ENCODE measurements around the gene NT5M.

DNA sequence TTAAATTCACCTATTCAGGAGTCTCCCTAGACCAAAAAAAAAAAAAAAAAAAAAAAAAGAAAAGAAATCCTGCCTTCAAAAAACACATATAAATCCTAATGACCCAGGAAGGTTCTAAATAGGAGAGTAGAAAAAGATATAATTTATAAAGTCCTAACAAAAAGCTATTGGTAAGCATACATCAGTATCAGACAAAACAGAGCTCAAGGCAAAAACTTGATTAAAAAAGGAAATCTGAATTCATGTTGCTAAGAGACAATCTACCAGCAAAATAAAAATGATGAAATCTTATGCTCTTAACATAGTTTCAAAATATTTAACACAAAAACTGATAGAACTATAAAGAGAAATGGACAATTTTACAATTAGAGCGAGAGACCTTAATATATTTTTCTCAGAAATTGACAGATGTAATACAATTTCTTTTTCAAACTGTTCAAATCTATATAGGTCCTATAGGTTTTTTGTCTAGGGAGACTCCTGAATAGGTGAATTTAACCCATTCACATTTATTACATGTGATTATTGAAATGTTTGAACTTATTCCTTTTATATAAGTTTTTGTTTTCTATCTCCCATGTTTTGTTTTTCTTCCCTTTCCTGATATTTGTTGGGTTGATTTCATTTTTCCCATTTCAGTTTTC is 57.0 kb downstream of the NT5M start:
- TF ChIP-seq CTCF (IDR thresholded peaks at IDR 0.05; ENCODE audit: insufficient read depth, low read length) (no peak), POLR2AphosphoS5 (IDR thresholded peaks at IDR 0.05; ENCODE audit: low read depth) (no peak), REST (IDR thresholded peaks at IDR 0.05; ENCODE audit: insufficient replicate concordance, low read depth) (no peak)

Measured in HL-60 (cell line).